H1 (cell line): ENCODE results near the gene UBASH3A.

ENCODE experiments used
- CTCF ChIP-seq, 3 experiments: IDR thresholded peaks; 1 replicate in 2 of 3; 2 replicates in 1 of 3; pipeline versions ENCODE4 v1.5.1 to v1.6.1; 2011; ENCODE audit warnings: low read length in 3 of 3, mild to moderate bottlenecking in 3 of 3, inconsistent platforms in 2 of 3, low read depth in 1 of 3, moderate library complexity in 1 of 3; ENCODE audit not compliant: insufficient read depth in 1 of 3; ENCODE audit errors: control extremely low read depth in 1 of 3
- EGR1 ChIP-seq: IDR thresholded peaks from 2 replicates; pipeline ENCODE4 v1.6.1; 2011; ENCODE audit warnings: low read depth, low read length, borderline replicate concordance
- EZH2 ChIP-seq: fragments of 200-600 bp; sonication (generic); IDR thresholded peaks from 2 replicates; pipeline ENCODE4 v1.7.1; 2012; ENCODE audit warnings: low read depth, mild to moderate bottlenecking, moderate library complexity, low read length, inconsistent platforms; ENCODE audit not compliant: severe bottlenecking
- FOSL1 ChIP-seq: IDR thresholded peaks from 2 replicates; pipeline ENCODE4 v1.6.1; 2011; ENCODE audit warnings: mild to moderate bottlenecking, low read depth, low read length, moderate library complexity; ENCODE audit not compliant: insufficient read depth
- GABPA ChIP-seq: IDR thresholded peaks from 2 replicates; pipeline ENCODE4 v1.6.1; 2011; ENCODE audit warnings: mild to moderate bottlenecking, low read length, moderate library complexity, borderline replicate concordance; ENCODE audit not compliant: insufficient read depth
- JUND ChIP-seq: IDR thresholded peaks from 2 replicates; pipeline ENCODE4 v1.6.1; 2011; ENCODE audit warnings: mild to moderate bottlenecking, improper control_type of control experiment, low read length
- NRF1 ChIP-seq: IDR thresholded peaks from 2 replicates; pipeline ENCODE4 v1.6.1; 2011; ENCODE audit warnings: mild to moderate bottlenecking, low read depth, low read length, improper control_type of control experiment
- POLR2A ChIP-seq, 2 experiments: IDR thresholded peaks; 1 replicate in 1 of 2; 2 replicates in 1 of 2; pipeline ENCODE4 v1.6.1; 2011; ENCODE audit warnings: low read depth in 2 of 2, low read length in 2 of 2, mild to moderate bottlenecking in 2 of 2; ENCODE audit errors: control extremely low read depth in 1 of 2
- POLR2AphosphoS5 ChIP-seq: IDR thresholded peaks from 2 replicates; pipeline ENCODE4 v1.6.1; 2011; ENCODE audit warnings: low read depth, low read length
- TAF1 ChIP-seq: IDR thresholded peaks from 2 replicates; pipeline ENCODE4 v1.6.1; 2011; ENCODE audit warnings: mild to moderate bottlenecking, low read depth, low read length

GRCh38 chr21:42446531-42446930 is 42.8 kb downstream of the UBASH3A start:
- TF ChIP-seq CTCF (IDR thresholded peaks at IDR 0.05; ENCODE audit: control extremely low read depth in 1 of 3, insufficient read depth in 1 of 3, low read depth in 1 of 3, low read length in 3 of 3) (no peak), GABPA (no peak), POLR2AphosphoS5 (no peak), EZH2 (no peak), FOSL1 (no peak), EGR1 (no peak), NRF1 (no peak), JUND (no peak), TAF1 (no peak), POLR2A (IDR thresholded peaks at IDR 0.05; ENCODE audit: control extremely low read depth in 1 of 2, low read depth in 2 of 2, low read length in 2 of 2) (no peak)
